Measurements from ENCODE around the gene CCDC91.

CCDC91 gene

GRCh38 chr12:28178775-28179174 is 11.5 kb upstream of the CCDC91 start (continued):
- no peak for TF ChIP-seq TCF4 (CRISPR knock-in tag; IDR thresholded peaks at IDR 0.05; ENCODE audit: borderline replicate concordance)
- TF ChIP-seq, protein P1, sequence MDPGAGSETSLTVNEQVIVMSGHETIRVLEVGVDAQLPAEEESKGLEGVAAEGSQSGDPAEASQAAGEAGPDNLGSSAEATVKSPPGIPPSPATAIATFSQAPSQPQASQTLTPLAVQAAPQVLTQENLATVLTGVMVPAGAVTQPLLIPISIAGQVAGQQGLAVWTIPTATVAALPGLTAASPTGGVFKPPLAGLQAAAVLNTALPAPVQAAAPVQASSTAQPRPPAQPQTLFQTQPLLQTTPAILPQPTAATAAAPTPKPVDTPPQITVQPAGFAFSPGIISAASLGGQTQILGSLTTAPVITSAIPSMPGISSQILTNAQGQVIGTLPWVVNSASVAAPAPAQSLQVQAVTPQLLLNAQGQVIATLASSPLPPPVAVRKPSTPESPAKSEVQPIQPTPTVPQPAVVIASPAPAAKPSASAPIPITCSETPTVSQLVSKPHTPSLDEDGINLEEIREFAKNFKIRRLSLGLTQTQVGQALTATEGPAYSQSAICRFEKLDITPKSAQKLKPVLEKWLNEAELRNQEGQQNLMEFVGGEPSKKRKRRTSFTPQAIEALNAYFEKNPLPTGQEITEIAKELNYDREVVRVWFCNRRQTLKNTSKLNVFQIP (CRISPR knock-in tag; IDR thresholded peaks at IDR 0.05; ENCODE audit: borderline replicate concordance, low read depth): no peak
- TF ChIP-seq ZFP30 (CRISPR knock-in tag; IDR thresholded peaks at IDR 0.05): no peak
- TF ChIP-seq ZNF70 (CRISPR knock-in tag; IDR thresholded peaks at IDR 0.05): no peak

GRCh38 chr12:28180786-28181185 is 9.5 kb upstream of the CCDC91 start:
- no peak for TF ChIP-seq TCF4 (CRISPR knock-in tag; IDR thresholded peaks at IDR 0.05; ENCODE audit: borderline replicate concordance)
- TF ChIP-seq, protein P1 (CRISPR knock-in tag; IDR thresholded peaks at IDR 0.05; ENCODE audit: borderline replicate concordance, low read depth): no peak

DNA sequence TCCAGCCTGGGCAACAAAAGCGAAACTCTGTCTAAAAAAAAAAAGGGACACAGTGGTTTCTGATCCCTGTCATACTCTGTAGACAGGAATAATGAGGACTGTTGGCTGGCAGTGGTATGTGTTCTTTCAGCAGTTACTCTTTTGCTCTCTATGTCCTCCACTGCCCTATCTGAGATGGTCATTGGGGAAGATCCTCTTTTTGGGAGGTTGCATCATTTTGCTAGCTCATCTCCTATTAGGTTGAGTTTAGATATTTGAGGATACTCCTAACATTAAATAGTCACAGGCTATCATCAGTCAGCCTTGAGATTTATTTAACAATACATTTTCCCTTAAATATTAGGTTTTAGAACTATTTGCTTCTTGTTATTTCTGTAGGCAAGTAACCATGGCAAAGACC is 5.9 kb upstream of the CCDC91 start:
- no peak for TF ChIP-seq ZNF565 (CRISPR knock-in tag; conservative IDR thresholded peaks at IDR 0.05; ENCODE audit: low read depth)
- TF ChIP-seq ARNTL (CRISPR knock-in tag; IDR thresholded peaks at IDR 0.05; ENCODE audit: borderline replicate concordance, low read depth): no peak
- no peak for TF ChIP-seq ZNF70 (CRISPR knock-in tag; IDR thresholded peaks at IDR 0.05)
- TF ChIP-seq CSRNP3 (CRISPR knock-in tag; IDR thresholded peaks at IDR 0.05): no peak
- no peak for TF ChIP-seq GLIS3 (CRISPR knock-in tag; IDR thresholded peaks at IDR 0.05)
- TF ChIP-seq BACH2 (CRISPR knock-in tag; IDR thresholded peaks at IDR 0.05; ENCODE audit: borderline replicate concordance): no peak
- TF ChIP-seq PPARA (CRISPR knock-in tag; IDR thresholded peaks at IDR 0.05; ENCODE audit: borderline replicate concordance): no peak
- TF ChIP-seq ZFP30 (CRISPR knock-in tag; IDR thresholded peaks at IDR 0.05): no peak
- TF ChIP-seq TOX (CRISPR knock-in tag; IDR thresholded peaks at IDR 0.05; ENCODE audit: borderline replicate concordance): no peak
- ATAC-seq: no peak

More at GRCh38 chr12:28180786-28181185, 9.5 kb upstream of the CCDC91 start:
- no peak for ATAC-seq

GRCh38 chr12:28186500-28186899 is 3.8 kb upstream of the CCDC91 start:
- no peak for ATAC-seq
- TF ChIP-seq TOX (CRISPR knock-in tag; IDR thresholded peaks at IDR 0.05; ENCODE audit: borderline replicate concordance) (no peak), ZFP30 (CRISPR knock-in tag; IDR thresholded peaks at IDR 0.05) (no peak), CSDC2 (CRISPR knock-in tag; IDR thresholded peaks at IDR 0.05) (no peak), PPARA (CRISPR knock-in tag; IDR thresholded peaks at IDR 0.05; ENCODE audit: borderline replicate concordance) (no peak), TCF4 (CRISPR knock-in tag; IDR thresholded peaks at IDR 0.05; ENCODE audit: borderline replicate concordance) (no peak), RARB (CRISPR knock-in tag; IDR thresholded peaks at IDR 0.05) (no peak), OSR1 (CRISPR knock-in tag; IDR thresholded peaks at IDR 0.05) (no peak), ESRRG (CRISPR knock-in tag; IDR thresholded peaks at IDR 0.05) (no peak), ARNTL (CRISPR knock-in tag; IDR thresholded peaks at IDR 0.05; ENCODE audit: borderline replicate concordance, low read depth) (no peak), ZNF565 (CRISPR knock-in tag; conservative IDR thresholded peaks at IDR 0.05; ENCODE audit: low read depth) (no peak)
- TF ChIP-seq, protein P2, sequence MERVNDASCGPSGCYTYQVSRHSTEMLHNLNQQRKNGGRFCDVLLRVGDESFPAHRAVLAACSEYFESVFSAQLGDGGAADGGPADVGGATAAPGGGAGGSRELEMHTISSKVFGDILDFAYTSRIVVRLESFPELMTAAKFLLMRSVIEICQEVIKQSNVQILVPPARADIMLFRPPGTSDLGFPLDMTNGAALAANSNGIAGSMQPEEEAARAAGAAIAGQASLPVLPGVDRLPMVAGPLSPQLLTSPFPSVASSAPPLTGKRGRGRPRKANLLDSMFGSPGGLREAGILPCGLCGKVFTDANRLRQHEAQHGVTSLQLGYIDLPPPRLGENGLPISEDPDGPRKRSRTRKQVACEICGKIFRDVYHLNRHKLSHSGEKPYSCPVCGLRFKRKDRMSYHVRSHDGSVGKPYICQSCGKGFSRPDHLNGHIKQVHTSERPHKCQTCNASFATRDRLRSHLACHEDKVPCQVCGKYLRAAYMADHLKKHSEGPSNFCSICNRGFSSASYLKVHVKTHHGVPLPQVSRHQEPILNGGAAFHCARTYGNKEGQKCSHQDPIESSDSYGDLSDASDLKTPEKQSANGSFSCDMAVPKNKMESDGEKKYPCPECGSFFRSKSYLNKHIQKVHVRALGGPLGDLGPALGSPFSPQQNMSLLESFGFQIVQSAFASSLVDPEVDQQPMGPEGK (CRISPR knock-in tag; IDR thresholded peaks at IDR 0.05; ENCODE audit: borderline replicate concordance): no peak
- TF ChIP-seq, protein P3, sequence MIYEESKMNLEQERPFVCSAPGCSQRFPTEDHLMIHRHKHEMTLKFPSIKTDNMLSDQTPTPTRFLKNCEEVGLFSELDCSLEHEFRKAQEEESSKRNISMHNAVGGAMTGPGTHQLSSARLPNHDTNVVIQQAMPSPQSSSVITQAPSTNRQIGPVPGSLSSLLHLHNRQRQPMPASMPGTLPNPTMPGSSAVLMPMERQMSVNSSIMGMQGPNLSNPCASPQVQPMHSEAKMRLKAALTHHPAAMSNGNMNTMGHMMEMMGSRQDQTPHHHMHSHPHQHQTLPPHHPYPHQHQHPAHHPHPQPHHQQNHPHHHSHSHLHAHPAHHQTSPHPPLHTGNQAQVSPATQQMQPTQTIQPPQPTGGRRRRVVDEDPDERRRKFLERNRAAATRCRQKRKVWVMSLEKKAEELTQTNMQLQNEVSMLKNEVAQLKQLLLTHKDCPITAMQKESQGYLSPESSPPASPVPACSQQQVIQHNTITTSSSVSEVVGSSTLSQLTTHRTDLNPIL (CRISPR knock-in tag; IDR thresholded peaks at IDR 0.05; ENCODE audit: low read depth): no peak

DNA sequence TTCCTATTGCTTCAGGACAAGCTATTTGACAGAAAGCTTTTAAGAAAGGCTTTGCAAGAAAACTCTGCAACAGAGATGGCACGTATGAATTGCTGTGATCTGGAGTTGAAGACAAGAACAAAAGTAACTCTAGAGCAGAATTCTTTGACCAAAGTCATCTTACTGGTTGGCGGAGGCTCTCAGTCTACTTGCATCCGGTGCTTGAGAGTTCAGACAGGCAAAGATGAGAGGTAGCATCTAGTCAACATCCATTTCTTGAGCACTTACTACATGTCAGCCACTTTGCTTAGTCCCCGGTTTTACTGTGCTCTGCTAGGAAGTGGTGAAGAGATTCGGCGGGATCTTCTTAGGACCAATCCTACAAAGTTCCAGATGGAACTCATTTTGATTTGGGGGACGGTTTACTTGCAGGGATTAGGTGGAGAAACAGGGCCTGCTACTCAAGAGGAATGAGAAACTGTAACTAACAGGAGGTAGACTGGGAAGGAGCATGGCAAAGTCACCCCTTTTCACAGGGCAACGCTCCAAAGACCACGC is 404 bp upstream of the CCDC91 start:
- no peak for ATAC-seq

More for the DNA sequence above, 404 bp upstream of the CCDC91 start:
- TF ChIP-seq ARNTL (CRISPR knock-in tag; IDR thresholded peaks at IDR 0.05; ENCODE audit: borderline replicate concordance, low read depth) (0 out of 2 replicates have a peak, but pooled peaks have one; percentile 14), RARB (CRISPR knock-in tag; IDR thresholded peaks at IDR 0.05) (no peak)

Data from SK-N-SH treated with all-trans-retinoic acid at 6 μM for 48 hours (cell line).